DMS79 treated with DMSO at 0.1 percent for 48 hours (cell line): ENCODE measurements around the gene FRMD1.

ENCODE experiments used
- DNase-seq: peaks from one replicate; lab custom pipeline; 2025; lab: John Stamatoyannopoulos, UW

The FRMD1 gene

GRCh38 chr6:168111911-168112310, 32.9 kb upstream of the FRMD1 start:
- no peak for DNase-seq

- no peak for DNase-seq
These were observed 31.4 kb upstream of the FRMD1 start for GRCh38 chr6:168110437-168110836.

GRCh38 chr6:168109171-168109570, 30.2 kb upstream of the FRMD1 start:
- peak; percentile 93 for DNase-seq

GRCh38 chr6:168107191-168107983, 28.4 kb upstream of the FRMD1 start:
- DNase-seq: peak; percentile 62

- DNase-seq: no peak
These were observed 27.6 kb upstream of the FRMD1 start for GRCh38 chr6:168106633-168107005.

- no peak for DNase-seq
These were observed 27.0 kb upstream of the FRMD1 start for GRCh38 chr6:168105813-168106632.

- no peak for DNase-seq
These were observed 25.6 kb upstream of the FRMD1 start for GRCh38 chr6:168104636-168105035.

- DNase-seq: peak; percentile 78
These were observed 24.2 kb upstream of the FRMD1 start for GRCh38 chr6:168103050-168103830.

GRCh38 chr6:168102315-168102985, 23.4 kb upstream of the FRMD1 start:
- DNase-seq: peak; percentile 90

GRCh38 chr6:168101590-168102314, 22.7 kb upstream of the FRMD1 start:
- no peak for DNase-seq

- no peak for DNase-seq
These were observed 22.0 kb upstream of the FRMD1 start for GRCh38 chr6:168100803-168101589.

GRCh38 chr6:168100011-168100802, 21.2 kb upstream of the FRMD1 start:
- no peak for DNase-seq

- DNase-seq: no peak
These were observed 20.4 kb upstream of the FRMD1 start for GRCh38 chr6:168099201-168100010.

GRCh38 chr6:168098431-168098861, 19.4 kb upstream of the FRMD1 start:
- DNase-seq: no peak

- DNase-seq: no peak
These were observed 18.8 kb upstream of the FRMD1 start for GRCh38 chr6:168097621-168098430.

- no peak for DNase-seq
These were observed 18.2 kb upstream of the FRMD1 start for GRCh38 chr6:168097221-168097620.

- DNase-seq: no peak
These were observed 17.3 kb upstream of the FRMD1 start for GRCh38 chr6:168096271-168096764.
